WTC11 (cell line): Measurements from ENCODE around the gene CD164L2. TPM values are rescaled to one million over a fixed set of nuclear protein-coding genes. Genes with fewer than 3 reads are reported as not detected.
A peak's percentile ranks its signal among the peaks of the same experiment; 100 is the strongest.

Source experiments
- ATAC-seq: fragments of 200-7000 bp; cut with Tn5 transposase; 2 replicates; pipeline ENCODE4 v1.10.0; 2021; ENCODE audit warnings: mild to moderate bottlenecking, moderate library complexity
- CTCF ChIA-PET: fragments of 300-600 bp; sonication (Branson Sonifier 250); formaldehyde crosslinking; loops from one replicate; lab custom pipeline; 2021; ENCODE audit warnings: antibody characterized with exemption; lab: Charles Lee
- POLR2A ChIA-PET: fragments of 350-600 bp; sonication (Branson Sonifier 250); formaldehyde crosslinking; loops from one replicate; lab custom pipeline; 2021; ENCODE audit warnings: antibody characterized with exemption; lab: Charles Lee
- DNase-seq: peaks from one replicate; pipeline ENCODE4 v3.0.0; 2021; ENCODE audit warnings: low spot score
- H3K27ac Mint-ChIP-seq: 2 replicates; pipeline ENCODE4 v1.8.0; 2021; ENCODE audit warnings: mixed read lengths
- H3K27me3 Mint-ChIP-seq: 2 replicates; pipeline ENCODE4 v1.8.0; 2021; ENCODE audit warnings: low read depth, mild to moderate bottlenecking, moderate library complexity, mixed read lengths
- H3K36me3 Mint-ChIP-seq: 2 replicates; pipeline ENCODE4 v1.8.0; 2021; ENCODE audit warnings: mixed read lengths
- H3K4me1 Mint-ChIP-seq: 2 replicates; pipeline ENCODE4 v1.8.0; 2022; ENCODE audit warnings: mixed read lengths
- H3K4me3 Mint-ChIP-seq: 2 replicates; pipeline ENCODE4 v1.8.0; 2021; ENCODE audit warnings: mild to moderate bottlenecking, moderate library complexity, mixed read lengths
- H3K9me3 Mint-ChIP-seq: 2 replicates; pipeline ENCODE4 v1.8.0; 2021; ENCODE audit warnings: mixed read lengths
- AFF4 ChIP-seq: sonication (generic); formaldehyde crosslinking; IDR thresholded peaks from 2 replicates; pipeline ENCODE4 v1.8.1; 2023; ENCODE audit warnings: mild to moderate bottlenecking, missing genetic modification reagents, borderline replicate concordance
- AR ChIP-seq: fragments of 250-450 bp; sonication (Bioruptor Pico); IDR thresholded peaks from 2 replicates; pipeline ENCODE4 v1.9.0; 2021; ENCODE audit warnings: mild to moderate bottlenecking
- HMGA2 ChIP-seq: fragments of 250-450 bp; sonication (Bioruptor Pico); IDR thresholded peaks from 2 replicates; pipeline ENCODE4 v1.4.0; 2021; ENCODE audit warnings: mild to moderate bottlenecking, moderate library complexity
- NFE2L1 ChIP-seq: sonication (generic); formaldehyde crosslinking; IDR thresholded peaks from 2 replicates; pipeline ENCODE4 v1.8.1; 2023; ENCODE audit warnings: missing genetic modification reagents
- RORB ChIP-seq: fragments of 250-450 bp; sonication (Bioruptor Pico); IDR thresholded peaks from 2 replicates; pipeline ENCODE4 v1.9.0; 2021; ENCODE audit warnings: mild to moderate bottlenecking
- SOX15 ChIP-seq: fragments of 250-450 bp; sonication (Bioruptor Pico); IDR thresholded peaks from 2 replicates; pipeline ENCODE4 v1.9.0; 2021; ENCODE audit warnings: mild to moderate bottlenecking
- TEAD1 ChIP-seq: sonication (generic); formaldehyde crosslinking; IDR thresholded peaks from 2 replicates; pipeline ENCODE4 v1.8.0; 2022; ENCODE audit warnings: mild to moderate bottlenecking, missing genetic modification reagents
- ZNF219 ChIP-seq: sonication (generic); formaldehyde crosslinking; IDR thresholded peaks from 2 replicates; pipeline ENCODE4 v1.8.0; 2023; ENCODE audit warnings: missing genetic modification reagents, mild to moderate bottlenecking, borderline replicate concordance
- total RNA-seq: library from RNA; stranded (reverse); gene quantifications from 3 replicates; pipeline ENCODE4 v1.2.3, GENCODE V29; 2021
- TF ChIP-seq, protein P1 (sequence below): sonication (generic); formaldehyde crosslinking; IDR thresholded peaks from 2 replicates; pipeline ENCODE4 v1.8.1; 2022; ENCODE audit warnings: low read depth, missing genetic modification reagents, borderline replicate concordance
- TF ChIP-seq, protein P2 (sequence below): sonication (generic); formaldehyde crosslinking; IDR thresholded peaks from 2 replicates; pipeline ENCODE4 v1.8.0; 2022; ENCODE audit warnings: missing genetic modification reagents

CD164L2 gene
- total RNA-seq, 1 experiment from 2014 or later = 5.5 TPM

DNA sequence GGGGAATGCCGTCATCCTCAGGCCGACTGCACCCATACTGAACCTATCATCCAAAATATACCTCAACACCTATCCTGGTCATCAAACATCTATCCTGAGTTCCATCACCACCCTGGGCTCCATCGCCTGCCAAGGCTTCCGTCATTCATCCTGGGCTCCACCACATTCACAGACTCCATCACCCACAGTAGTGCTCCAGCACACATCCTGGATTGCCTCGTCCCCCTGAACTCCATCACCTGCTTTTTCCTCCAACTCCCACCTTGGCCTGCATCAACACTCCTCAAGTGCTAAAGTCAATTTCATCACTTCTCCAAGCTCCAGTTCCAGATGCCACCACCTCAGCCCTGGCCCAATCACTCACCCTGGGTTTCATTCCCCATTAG lies 24.2 kb downstream of the CD164L2 start (continued):
- TF ChIP-seq AFF4 (CRISPR knock-in tag) (no peak), AR (CRISPR knock-in tag) (no peak), HMGA2 (no peak), NFE2L1 (CRISPR knock-in tag) (no peak), RORB (CRISPR knock-in tag) (no peak)
- TF ChIP-seq, protein P1, sequence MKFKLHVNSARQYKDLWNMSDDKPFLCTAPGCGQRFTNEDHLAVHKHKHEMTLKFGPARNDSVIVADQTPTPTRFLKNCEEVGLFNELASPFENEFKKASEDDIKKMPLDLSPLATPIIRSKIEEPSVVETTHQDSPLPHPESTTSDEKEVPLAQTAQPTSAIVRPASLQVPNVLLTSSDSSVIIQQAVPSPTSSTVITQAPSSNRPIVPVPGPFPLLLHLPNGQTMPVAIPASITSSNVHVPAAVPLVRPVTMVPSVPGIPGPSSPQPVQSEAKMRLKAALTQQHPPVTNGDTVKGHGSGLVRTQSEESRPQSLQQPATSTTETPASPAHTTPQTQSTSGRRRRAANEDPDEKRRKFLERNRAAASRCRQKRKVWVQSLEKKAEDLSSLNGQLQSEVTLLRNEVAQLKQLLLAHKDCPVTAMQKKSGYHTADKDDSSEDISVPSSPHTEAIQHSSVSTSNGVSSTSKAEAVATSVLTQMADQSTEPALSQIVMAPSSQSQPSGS (CRISPR knock-in tag) = no peak

GRCh38 chr1:27358038-27358927 lies 24.9 kb downstream of the CD164L2 start:
- H3K9me3 Mint-ChIP-seq = no peaks in the 10 kb centered on the region
- peak overlapping the region; percentile 37; the same call in 1 of the 2 replicates for H3K4me3 Mint-ChIP-seq
- H3K36me3 Mint-ChIP-seq = no peaks in the 10 kb centered on the region
- DNase-seq (no peak), ATAC-seq (no peak)
- peaks cover 17% of the 10 kb centered on the region for H3K4me1 Mint-ChIP-seq
- ChIA-PET CTCF (interaction anchor here (0.6 to 11.0 kb wide), 46 partner anchors 9 to 317 kb away, joined by 3 to 258 read pairs (median 5); partner anchors contain the start of genes CD164L2, FCN3, GPR3 and MAP3K6), POLR2A (interaction anchor here (0.5 to 1.2 kb wide), 3 partner anchors 8 to 142 kb away, joined by 3 to 6 read pairs (median 4); no protein-coding TSS in a partner anchor)
- no peak overlapping the region for H3K27ac Mint-ChIP-seq
- H3K27me3 Mint-ChIP-seq = peaks cover 56% of the 10 kb centered on the region
- TF ChIP-seq ZNF219 (CRISPR knock-in tag) (no peak), TEAD1 (CRISPR knock-in tag) (no peak), SOX15 (CRISPR knock-in tag) (no peak)
- TF ChIP-seq, protein P2, sequence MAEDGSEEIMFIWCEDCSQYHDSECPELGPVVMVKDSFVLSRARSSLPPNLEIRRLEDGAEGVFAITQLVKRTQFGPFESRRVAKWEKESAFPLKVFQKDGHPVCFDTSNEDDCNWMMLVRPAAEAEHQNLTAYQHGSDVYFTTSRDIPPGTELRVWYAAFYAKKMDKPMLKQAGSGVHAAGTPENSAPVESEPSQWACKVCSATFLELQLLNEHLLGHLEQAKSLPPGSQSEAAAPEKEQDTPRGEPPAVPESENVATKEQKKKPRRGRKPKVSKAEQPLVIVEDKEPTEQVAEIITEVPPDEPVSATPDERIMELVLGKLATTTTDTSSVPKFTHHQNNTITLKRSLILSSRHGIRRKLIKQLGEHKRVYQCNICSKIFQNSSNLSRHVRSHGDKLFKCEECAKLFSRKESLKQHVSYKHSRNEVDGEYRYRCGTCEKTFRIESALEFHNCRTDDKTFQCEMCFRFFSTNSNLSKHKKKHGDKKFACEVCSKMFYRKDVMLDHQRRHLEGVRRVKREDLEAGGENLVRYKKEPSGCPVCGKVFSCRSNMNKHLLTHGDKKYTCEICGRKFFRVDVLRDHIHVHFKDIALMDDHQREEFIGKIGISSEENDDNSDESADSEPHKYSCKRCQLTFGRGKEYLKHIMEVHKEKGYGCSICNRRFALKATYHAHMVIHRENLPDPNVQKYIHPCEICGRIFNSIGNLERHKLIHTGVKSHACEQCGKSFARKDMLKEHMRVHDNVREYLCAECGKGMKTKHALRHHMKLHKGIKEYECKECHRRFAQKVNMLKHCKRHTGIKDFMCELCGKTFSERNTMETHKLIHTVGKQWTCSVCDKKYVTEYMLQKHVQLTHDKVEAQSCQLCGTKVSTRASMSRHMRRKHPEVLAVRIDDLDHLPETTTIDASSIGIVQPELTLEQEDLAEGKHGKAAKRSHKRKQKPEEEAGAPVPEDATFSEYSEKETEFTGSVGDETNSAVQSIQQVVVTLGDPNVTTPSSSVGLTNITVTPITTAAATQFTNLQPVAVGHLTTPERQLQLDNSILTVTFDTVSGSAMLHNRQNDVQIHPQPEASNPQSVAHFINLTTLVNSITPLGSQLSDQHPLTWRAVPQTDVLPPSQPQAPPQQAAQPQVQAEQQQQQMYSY = peak; percentile 72
- TF ChIP-seq, all 79 proteins: peak for 1
